Adrenal gland (tissue), 5 donors: Measurements from ENCODE around the gene AADAC.

Source experiments
- POLR2A ChIP-seq, 2 donors: fragments of 450-650 bp; IDR thresholded peaks; one replicate each; pipeline ENCODE4 v1.6.1; 2017; ENCODE audit warnings: antibody characterized with exemption in 2 of 2, mild to moderate bottlenecking in 2 of 2, moderate library complexity in 1 of 2
- TF ChIP-seq, protein P1 (sequence below), 6 experiments: fragments of 450-650 bp in 4 of 6; fragments of 200-600 bp in 2 of 6; sonication (generic) in 1 of 6; IDR thresholded peaks; 1 replicate in 5 of 6; 2 replicates in 1 of 6; pipeline versions ENCODE4 v1.5.1 to v1.8.0; 2016 to 2021; ENCODE audit warnings: antibody characterized with exemption in 6 of 6, mild to moderate bottlenecking in 2 of 6, moderate library complexity in 1 of 6
- donor health status: DM: no; HTN: no; CAD: no.

DNA sequence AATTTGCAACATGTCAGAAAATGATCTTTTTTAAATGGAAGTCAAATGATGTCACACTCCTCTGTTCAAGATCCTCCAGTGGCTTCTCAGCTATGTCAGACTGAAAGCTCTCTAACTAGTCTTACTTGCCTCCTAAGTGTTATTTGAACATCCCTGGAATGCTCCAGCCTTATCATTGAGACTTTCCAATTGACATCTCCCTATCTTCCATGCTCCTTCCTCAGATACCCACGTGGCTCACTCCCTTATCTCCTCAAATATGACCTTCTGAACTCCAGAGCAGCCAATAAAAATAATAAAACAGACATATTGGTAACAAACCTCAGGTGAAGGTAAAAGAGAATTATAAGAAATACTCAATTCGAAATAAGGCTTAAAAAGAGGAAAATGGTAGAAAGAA lies 25.5 kb upstream of the AADAC start:
- TF ChIP-seq, protein P1, sequence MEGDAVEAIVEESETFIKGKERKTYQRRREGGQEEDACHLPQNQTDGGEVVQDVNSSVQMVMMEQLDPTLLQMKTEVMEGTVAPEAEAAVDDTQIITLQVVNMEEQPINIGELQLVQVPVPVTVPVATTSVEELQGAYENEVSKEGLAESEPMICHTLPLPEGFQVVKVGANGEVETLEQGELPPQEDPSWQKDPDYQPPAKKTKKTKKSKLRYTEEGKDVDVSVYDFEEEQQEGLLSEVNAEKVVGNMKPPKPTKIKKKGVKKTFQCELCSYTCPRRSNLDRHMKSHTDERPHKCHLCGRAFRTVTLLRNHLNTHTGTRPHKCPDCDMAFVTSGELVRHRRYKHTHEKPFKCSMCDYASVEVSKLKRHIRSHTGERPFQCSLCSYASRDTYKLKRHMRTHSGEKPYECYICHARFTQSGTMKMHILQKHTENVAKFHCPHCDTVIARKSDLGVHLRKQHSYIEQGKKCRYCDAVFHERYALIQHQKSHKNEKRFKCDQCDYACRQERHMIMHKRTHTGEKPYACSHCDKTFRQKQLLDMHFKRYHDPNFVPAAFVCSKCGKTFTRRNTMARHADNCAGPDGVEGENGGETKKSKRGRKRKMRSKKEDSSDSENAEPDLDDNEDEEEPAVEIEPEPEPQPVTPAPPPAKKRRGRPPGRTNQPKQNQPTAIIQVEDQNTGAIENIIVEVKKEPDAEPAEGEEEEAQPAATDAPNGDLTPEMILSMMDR (IDR thresholded peaks at IDR 0.05), result no peak
- TF ChIP-seq POLR2A (IDR thresholded peaks at IDR 0.05), result no peak
